Kidney (tissue), 14 donors: Measurements from ENCODE around the gene RAB6A. TPM values are rescaled to one million over a fixed set of nuclear protein-coding genes. Genes with fewer than 3 reads are reported as not detected.

Source experiments
- DNase-seq, 5 donors: peaks; one replicate each; pipeline ENCODE4 v3.0.0-alpha.2; 2013 to 2020
- FAIRE-seq: peaks from 2 replicates; lab custom pipeline; 2012; peaks lifted over from hg19 to GRCh38; lab: Jason Lieb, UNC
- H3K27ac ChIP-seq, 2 donors: one replicate each; pipeline ENCODE4 v1.7.0; 2013; ENCODE audit warnings: low read depth in 2 of 2, low read length in 2 of 2, inconsistent platforms in 1 of 2
- H3K27me3 ChIP-seq: one replicate; pipeline ENCODE4 v1.7.1; 2013; ENCODE audit warnings: low read length, inconsistent platforms; ENCODE audit not compliant: control insufficient read depth, insufficient read depth
- H3K36me3 ChIP-seq, 3 donors: one replicate each; pipeline versions ENCODE4 v1.7.0 to v1.7.1; 2013; ENCODE audit warnings: low read length in 3 of 3, control low read depth in 1 of 3, inconsistent platforms in 1 of 3; ENCODE audit not compliant: insufficient read depth in 3 of 3, control insufficient read depth in 2 of 3
- H3K4me1 ChIP-seq, 3 donors: one replicate each; pipeline versions ENCODE4 v1.7.0 to v1.7.1; 2013; ENCODE audit warnings: low read length in 3 of 3, inconsistent platforms in 1 of 3, low read depth in 1 of 3; ENCODE audit not compliant: control insufficient read depth in 2 of 3, insufficient read depth in 2 of 3
- H3K4me3 ChIP-seq, 3 donors: one replicate each; pipeline versions ENCODE4 v1.7.0 to v1.8.1; 2013; ENCODE audit warnings: low read length in 3 of 3, control low read depth in 1 of 3, inconsistent platforms in 1 of 3
- H3K9ac ChIP-seq, 3 donors: one replicate each; pipeline versions ENCODE4 v1.7.0 to v1.7.1; 2013; ENCODE audit warnings: low read length in 3 of 3, control low read depth in 1 of 3, inconsistent platforms in 1 of 3
- H3K9me3 ChIP-seq, 3 donors: one replicate each; pipeline versions ENCODE4 v1.7.0 to v1.7.1; 2013; ENCODE audit warnings: low read length in 3 of 3, control low read depth in 1 of 3, inconsistent platforms in 1 of 3; ENCODE audit not compliant: control insufficient read depth in 2 of 3, insufficient read depth in 1 of 3
- CTCF ChIP-seq: IDR thresholded peaks from 3 replicates; pipeline ENCODE4 v1.5.1; 2012; ENCODE audit warnings: mild to moderate bottlenecking, moderate library complexity, borderline replicate concordance; ENCODE audit not compliant: insufficient read depth; ENCODE audit errors: extremely low read depth
- intact Hi-C: fragments of 100-400 bp; cut with DNase I; formaldehyde crosslinking; loops from one replicate; pipeline ENCODE4 v1.11.1; 2022
- polyA plus RNA-seq: library from polyadenylated mRNA; stranded (reverse); fragments of 350-450 nt; fragmentation: Illumina TruSeq; extraction: RNeasy Lipid Tissue Mini Kit (QIAGEN cat#74804); gene quantifications from one replicate; pipeline ENCODE4 v1.2.3, GENCODE V29; 2014; ENCODE audit warnings: low read depth, low replicate concordance; ENCODE audit not compliant: insufficient read depth
- total RNA-seq: library from RNA; stranded (reverse); fragmentation: NEBNext Ultra II Directional; extraction: Animal tissue kit (Norgen Biotek cat#: 25700); gene quantifications from one replicate; pipeline ENCODE4 v1.2.1, GENCODE V29; 2021
- donor health status: control.
- donor health status: control.
- donor health status: control.
- donor health status: control.
- donor health status: control.
- donor health status: DM: yes; HTN: yes; CAD: no.
- donor health status: Normal renal cell carcinoma (clear cell type).

RAB6A gene
- total and polyA plus RNA-seq, 2 donors from 2014 or later: 61.0 to 138 TPM

GRCh38 chr11:73652856-73653559 lies 107.9 kb downstream of the RAB6A start:
- FAIRE-seq: no peak
- no peaks in the 10 kb centered on the region for H3K36me3 ChIP-seq
- no peak overlapping the region for H3K4me3 ChIP-seq
- H3K4me1 ChIP-seq: no peaks in the 10 kb centered on the region
- intact Hi-C loops: loop anchor here (10.0 kb wide), 1 partner anchor 248 kb away; no protein-coding TSS in a partner anchor
- no peak overlapping the region for H3K27ac ChIP-seq
- no peaks in the 10 kb centered on the region for H3K27me3 ChIP-seq
- no peak overlapping the region for H3K9ac ChIP-seq
- no peak for DNase-seq
- H3K9me3 ChIP-seq: no peaks in the 10 kb centered on the region
- TF ChIP-seq CTCF: no peak

GRCh38 chr11:73652046-73652730 lies 108.7 kb downstream of the RAB6A start:
- intact Hi-C loops: loop anchor here (10.0 kb wide), 1 partner anchor 247 kb away; no protein-coding TSS in a partner anchor

GRCh38 chr11:73651661-73652045 lies 109.2 kb downstream of the RAB6A start:
- Histone ChIP-seq H3K9ac (no peak overlapping the region), H3K27ac (no peak overlapping the region), H3K4me3 (no peak overlapping the region), H3K27me3 (no peaks in the 10 kb centered on the region), H3K36me3 (no peaks in the 10 kb centered on the region), H3K9me3 (no peaks in the 10 kb centered on the region), H3K4me1 (peaks cover 0 to 4% (median 0%) of the 10 kb centered on the region in 3 donors)
- intact Hi-C loops: loop anchor here (10.0 kb wide), 1 partner anchor 247 kb away; no protein-coding TSS in a partner anchor
- DNase-seq (no peak), FAIRE-seq (no peak)
- TF ChIP-seq CTCF: no peak

More at GRCh38 chr11:73652046-73652730, 108.7 kb downstream of the RAB6A start:
- H3K4me3 ChIP-seq: no peak overlapping the region
- H3K27me3 ChIP-seq: no peaks in the 10 kb centered on the region
- no peaks in the 10 kb centered on the region for H3K36me3 ChIP-seq
- no peak overlapping the region for H3K27ac ChIP-seq
- DNase-seq: peak in 4 of 5 donors; percentile 53 to 67 (median 61)
- H3K4me1 ChIP-seq: peaks cover 0 to 4% (median 0%) of the 10 kb centered on the region in 3 donors
- FAIRE-seq: no peak
- H3K9me3 ChIP-seq: no peaks in the 10 kb centered on the region
- TF ChIP-seq CTCF: no peak
- no peak overlapping the region for H3K9ac ChIP-seq
